OCI-LY1 (cell line): ENCODE results near the gene SYNE1.

Source experiments
- EZH2 ChIP-seq: fragments of 200-600 bp; sonication (generic), shearing (Covaris generic); IDR thresholded peaks from 2 replicates; pipeline ENCODE4 v1.8.0; 2017; ENCODE audit warnings: borderline replicate concordance, mixed run types, mild to moderate bottlenecking, antibody characterized with exemption, low read length, moderate library complexity, mixed read lengths
- TF ChIP-seq, protein P1 (sequence below): fragments of 200-600 bp; sonication (generic), shearing (Covaris generic); IDR thresholded peaks from 2 replicates; pipeline ENCODE4 v1.5.1; 2017; ENCODE audit warnings: mild to moderate bottlenecking, antibody characterized with exemption, low read length, moderate library complexity, mixed read lengths

DNA sequence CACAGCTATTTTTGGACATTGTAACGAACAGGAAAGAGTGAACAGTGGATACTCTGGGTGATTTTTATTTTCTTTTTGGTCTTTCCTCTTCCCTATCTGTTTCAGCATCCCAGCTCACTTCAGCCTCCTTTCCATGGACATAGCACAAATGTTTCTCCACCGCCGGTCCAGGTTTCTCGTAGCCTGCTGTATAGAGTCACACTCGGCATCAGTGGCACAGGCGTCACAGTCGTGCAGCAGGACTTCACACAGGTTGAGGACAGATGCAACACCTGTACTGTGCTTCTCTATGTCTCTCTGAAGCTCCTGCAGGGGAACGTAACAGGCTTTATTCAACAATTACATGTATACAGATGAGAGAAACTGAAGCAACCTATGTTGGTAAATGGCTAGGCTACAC, 481.4 kb downstream of the SYNE1 start:
- TF ChIP-seq, protein P1, sequence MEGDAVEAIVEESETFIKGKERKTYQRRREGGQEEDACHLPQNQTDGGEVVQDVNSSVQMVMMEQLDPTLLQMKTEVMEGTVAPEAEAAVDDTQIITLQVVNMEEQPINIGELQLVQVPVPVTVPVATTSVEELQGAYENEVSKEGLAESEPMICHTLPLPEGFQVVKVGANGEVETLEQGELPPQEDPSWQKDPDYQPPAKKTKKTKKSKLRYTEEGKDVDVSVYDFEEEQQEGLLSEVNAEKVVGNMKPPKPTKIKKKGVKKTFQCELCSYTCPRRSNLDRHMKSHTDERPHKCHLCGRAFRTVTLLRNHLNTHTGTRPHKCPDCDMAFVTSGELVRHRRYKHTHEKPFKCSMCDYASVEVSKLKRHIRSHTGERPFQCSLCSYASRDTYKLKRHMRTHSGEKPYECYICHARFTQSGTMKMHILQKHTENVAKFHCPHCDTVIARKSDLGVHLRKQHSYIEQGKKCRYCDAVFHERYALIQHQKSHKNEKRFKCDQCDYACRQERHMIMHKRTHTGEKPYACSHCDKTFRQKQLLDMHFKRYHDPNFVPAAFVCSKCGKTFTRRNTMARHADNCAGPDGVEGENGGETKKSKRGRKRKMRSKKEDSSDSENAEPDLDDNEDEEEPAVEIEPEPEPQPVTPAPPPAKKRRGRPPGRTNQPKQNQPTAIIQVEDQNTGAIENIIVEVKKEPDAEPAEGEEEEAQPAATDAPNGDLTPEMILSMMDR, result no peak
- TF ChIP-seq EZH2, result no peak
